HEK293 (cell line): Measurements from ENCODE around the gene APLNR.

Experiments used
- CTCF ChIP-seq: fragments of 450-650 bp; formaldehyde crosslinking; IDR thresholded peaks from 2 replicates; pipeline ENCODE4 v1.5.1; 2016; ENCODE audit warnings: missing biosample characterization, missing genetic modification characterization
- GLIS2 ChIP-seq: fragments of 450-650 bp; formaldehyde crosslinking; IDR thresholded peaks from 2 replicates; pipeline ENCODE4 v1.5.1; 2016; ENCODE audit warnings: missing biosample characterization, missing genetic modification characterization
- ZBTB1 ChIP-seq: fragments of 450-650 bp; formaldehyde crosslinking; IDR thresholded peaks from 2 replicates; pipeline ENCODE4 v1.5.1; 2016; ENCODE audit warnings: missing biosample characterization, missing genetic modification characterization
- ZBTB17 ChIP-seq: fragments of 450-650 bp; formaldehyde crosslinking; IDR thresholded peaks from 2 replicates; pipeline ENCODE4 v1.5.1; 2016; ENCODE audit warnings: missing biosample characterization, missing genetic modification characterization
- ZFP69B ChIP-seq: fragments of 450-650 bp; formaldehyde crosslinking; IDR thresholded peaks from 2 replicates; pipeline ENCODE4 v1.5.1; 2016; ENCODE audit warnings: missing biosample characterization, missing genetic modification characterization
- ZNF114 ChIP-seq: fragments of 450-650 bp; formaldehyde crosslinking; IDR thresholded peaks from 2 replicates; pipeline ENCODE4 v1.5.0; 2017; ENCODE audit warnings: missing biosample characterization, missing genetic modification characterization
- ZNF175 ChIP-seq: fragments of 450-650 bp; formaldehyde crosslinking; IDR thresholded peaks from 2 replicates; pipeline ENCODE4 v1.5.1; 2016; ENCODE audit warnings: missing biosample characterization, missing genetic modification characterization
- ZNF24 ChIP-seq: fragments of 450-650 bp; formaldehyde crosslinking; IDR thresholded peaks from 2 replicates; pipeline ENCODE4 v1.5.1; 2016; ENCODE audit warnings: missing biosample characterization, missing genetic modification characterization
- ZNF488 ChIP-seq: fragments of 450-650 bp; formaldehyde crosslinking; IDR thresholded peaks from 2 replicates; pipeline ENCODE4 v1.5.1; 2016; ENCODE audit warnings: missing biosample characterization, missing genetic modification characterization
- ZNF513 ChIP-seq: fragments of 450-650 bp; IDR thresholded peaks from 2 replicates; pipeline ENCODE4 v1.5.1; 2018; ENCODE audit warnings: missing biosample characterization, missing genetic modification characterization
- ZNF639 ChIP-seq: fragments of 450-650 bp; formaldehyde crosslinking; IDR thresholded peaks from 2 replicates; pipeline ENCODE4 v1.5.1; 2016; ENCODE audit warnings: missing biosample characterization, missing genetic modification characterization
- ZNF76 ChIP-seq: fragments of 450-650 bp; formaldehyde crosslinking; IDR thresholded peaks from 2 replicates; pipeline ENCODE4; 2016; ENCODE audit warnings: low read depth, missing biosample characterization, missing genetic modification characterization, borderline replicate concordance

GRCh38 chr11:57240007-57240406 lies 3.0 kb upstream of the APLNR start:
- no peak for TF ChIP-seq ZNF76 (tag by site-specific recombination)
- TF ChIP-seq ZNF175 (tag by site-specific recombination), result no peak
- TF ChIP-seq ZBTB1, result no peak
- TF ChIP-seq GLIS2 (tag by site-specific recombination), result no peak
- TF ChIP-seq ZFP69B (tag by site-specific recombination), result no peak
- TF ChIP-seq ZBTB17, result no peak
- no peak for TF ChIP-seq ZNF24 (tag by site-specific recombination)
- TF ChIP-seq ZNF513, result no peak
- TF ChIP-seq CTCF (tag by site-specific recombination), result no peak
- no peak for TF ChIP-seq ZNF114 (tag by site-specific recombination)
- TF ChIP-seq ZNF488 (tag by site-specific recombination), result no peak
- TF ChIP-seq ZNF639 (tag by site-specific recombination), result no peak
